GM12878 (cell line): ENCODE results near the gene CYP26B1.

ENCODE experiments used
- EGR1 ChIP-seq, 2 experiments: IDR thresholded peaks; 1 replicate in 1 of 2; 2 replicates in 1 of 2; pipeline ENCODE4 v1.6.1; 2011 to 2012; ENCODE audit warnings: low read depth in 2 of 2, low read length in 2 of 2, borderline replicate concordance in 1 of 2, mild to moderate bottlenecking in 1 of 2, moderate library complexity in 1 of 2
- EP300 ChIP-seq, 2 experiments: fragments of 150-350 bp in 1 of 2; IDR thresholded peaks; 2 replicates each; pipeline ENCODE4 v1.6.1; 2011 to 2012; ENCODE audit warnings: low read depth in 2 of 2, low read length in 2 of 2, borderline replicate concordance in 1 of 2, improper control_type of control experiment in 1 of 2, inconsistent platforms in 1 of 2; ENCODE audit not compliant: control insufficient read depth in 1 of 2
- POLR2AphosphoS5 ChIP-seq: IDR thresholded peaks from 2 replicates; pipeline ENCODE4 v1.6.1; 2011; ENCODE audit warnings: mild to moderate bottlenecking, low read length, inconsistent platforms
- SMC3 ChIP-seq: IDR thresholded peaks from 2 replicates; pipeline ENCODE4 v1.6.1; 2011; ENCODE audit warnings: low read length, improper control_type of control experiment, borderline replicate concordance
- TF ChIP-seq, protein P1 (sequence below): fragments of 450-650 bp; IDR thresholded peaks from 2 replicates; pipeline ENCODE4 v1.6.1; 2017; ENCODE audit warnings: low read depth, mild to moderate bottlenecking, moderate library complexity
- TF ChIP-seq, protein P2 (sequence below): IDR thresholded peaks from 2 replicates; pipeline ENCODE4 v1.6.1; 2011; ENCODE audit warnings: low read depth, low read length, improper control_type of control experiment, borderline replicate concordance
- TF ChIP-seq, protein P3 (sequence below): fragments of 450-650 bp; IDR thresholded peaks from 2 replicates; pipeline ENCODE4 v1.6.1; 2017; ENCODE audit warnings: mild to moderate bottlenecking

DNA sequence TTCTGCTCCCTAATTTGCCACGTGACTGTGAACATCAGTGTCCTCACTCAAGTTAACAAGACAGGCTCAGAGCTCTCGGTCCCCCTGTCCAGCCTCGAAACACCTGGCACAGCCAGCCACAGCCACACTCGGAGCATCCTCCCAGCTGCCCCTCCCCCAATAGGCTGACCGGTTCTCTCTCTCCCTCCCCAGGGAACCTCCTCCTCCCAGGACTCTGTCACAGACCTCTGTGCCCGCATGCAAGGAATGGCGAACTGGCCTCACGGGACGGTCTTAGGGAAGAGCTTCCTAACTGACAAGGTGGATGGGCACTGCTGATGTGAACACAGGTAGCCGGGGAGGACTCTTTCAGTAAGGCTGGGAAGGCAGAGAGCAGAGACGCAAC is 18.8 kb downstream of the CYP26B1 start:
- TF ChIP-seq POLR2AphosphoS5 (no peak), SMC3 (no peak), EP300 (IDR thresholded peaks at IDR 0.05; ENCODE audit: borderline replicate concordance in 1 of 2, control insufficient read depth in 1 of 2, low read depth in 2 of 2, low read length in 2 of 2) (no peak), EGR1 (IDR thresholded peaks at IDR 0.05; ENCODE audit: borderline replicate concordance in 1 of 2, low read depth in 2 of 2, low read length in 2 of 2) (no peak)
- TF ChIP-seq, protein P1, sequence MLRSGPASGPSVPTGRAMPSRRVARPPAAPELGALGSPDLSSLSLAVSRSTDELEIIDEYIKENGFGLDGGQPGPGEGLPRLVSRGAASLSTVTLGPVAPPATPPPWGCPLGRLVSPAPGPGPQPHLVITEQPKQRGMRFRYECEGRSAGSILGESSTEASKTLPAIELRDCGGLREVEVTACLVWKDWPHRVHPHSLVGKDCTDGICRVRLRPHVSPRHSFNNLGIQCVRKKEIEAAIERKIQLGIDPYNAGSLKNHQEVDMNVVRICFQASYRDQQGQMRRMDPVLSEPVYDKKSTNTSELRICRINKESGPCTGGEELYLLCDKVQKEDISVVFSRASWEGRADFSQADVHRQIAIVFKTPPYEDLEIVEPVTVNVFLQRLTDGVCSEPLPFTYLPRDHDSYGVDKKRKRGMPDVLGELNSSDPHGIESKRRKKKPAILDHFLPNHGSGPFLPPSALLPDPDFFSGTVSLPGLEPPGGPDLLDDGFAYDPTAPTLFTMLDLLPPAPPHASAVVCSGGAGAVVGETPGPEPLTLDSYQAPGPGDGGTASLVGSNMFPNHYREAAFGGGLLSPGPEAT, result no peak
- TF ChIP-seq, protein P2, sequence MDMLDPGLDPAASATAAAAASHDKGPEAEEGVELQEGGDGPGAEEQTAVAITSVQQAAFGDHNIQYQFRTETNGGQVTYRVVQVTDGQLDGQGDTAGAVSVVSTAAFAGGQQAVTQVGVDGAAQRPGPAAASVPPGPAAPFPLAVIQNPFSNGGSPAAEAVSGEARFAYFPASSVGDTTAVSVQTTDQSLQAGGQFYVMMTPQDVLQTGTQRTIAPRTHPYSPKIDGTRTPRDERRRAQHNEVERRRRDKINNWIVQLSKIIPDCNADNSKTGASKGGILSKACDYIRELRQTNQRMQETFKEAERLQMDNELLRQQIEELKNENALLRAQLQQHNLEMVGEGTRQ, result no peak
- TF ChIP-seq, protein P3, sequence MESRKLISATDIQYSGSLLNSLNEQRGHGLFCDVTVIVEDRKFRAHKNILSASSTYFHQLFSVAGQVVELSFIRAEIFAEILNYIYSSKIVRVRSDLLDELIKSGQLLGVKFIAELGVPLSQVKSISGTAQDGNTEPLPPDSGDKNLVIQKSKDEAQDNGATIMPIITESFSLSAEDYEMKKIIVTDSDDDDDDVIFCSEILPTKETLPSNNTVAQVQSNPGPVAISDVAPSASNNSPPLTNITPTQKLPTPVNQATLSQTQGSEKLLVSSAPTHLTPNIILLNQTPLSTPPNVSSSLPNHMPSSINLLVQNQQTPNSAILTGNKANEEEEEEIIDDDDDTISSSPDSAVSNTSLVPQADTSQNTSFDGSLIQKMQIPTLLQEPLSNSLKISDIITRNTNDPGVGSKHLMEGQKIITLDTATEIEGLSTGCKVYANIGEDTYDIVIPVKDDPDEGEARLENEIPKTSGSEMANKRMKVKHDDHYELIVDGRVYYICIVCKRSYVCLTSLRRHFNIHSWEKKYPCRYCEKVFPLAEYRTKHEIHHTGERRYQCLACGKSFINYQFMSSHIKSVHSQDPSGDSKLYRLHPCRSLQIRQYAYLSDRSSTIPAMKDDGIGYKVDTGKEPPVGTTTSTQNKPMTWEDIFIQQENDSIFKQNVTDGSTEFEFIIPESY, result no peak
